Mesenteric fat pad (tissue), 1 donor: ENCODE data around the gene PILRA. TPM values are rescaled to one million over a fixed set of nuclear protein-coding genes. Genes with fewer than 3 reads are reported as not detected.
A peak's percentile ranks its signal among the peaks of the same experiment; 100 is the strongest.
"Not testable (repeated sequence)": the region's sequence is repeated elsewhere in the genome, so short reads cannot be mapped to it uniquely, and the experiment has no call there.

ENCODE experiments used
- DNase-seq: peaks from one replicate; pipeline ENCODE4 v3.0.0-alpha.2; 2020; ENCODE audit warnings: low spot score
- total RNA-seq: library from RNA; stranded (reverse); fragmentation: NEBNext Ultra II Directional; extraction: Animal tissue kit (Norgen Biotek cat#: 25700); gene quantifications from one replicate; pipeline ENCODE4 v1.2.1, GENCODE V29; 2021
- donor health status: DM: yes; HTN: yes; CAD: no.

The PILRA gene
- total RNA-seq, 1 donor from 2014 or later: 14.5 TPM

- peak; percentile 6 for DNase-seq
Measured at GRCh38 chr7:100378114-100378755, 4.9 kb downstream of the PILRA start.

GRCh38 chr7:100380196-100380595 lies 6.9 kb downstream of the PILRA start:
- DNase-seq: no peak

- DNase-seq: peak; percentile 79
Measured at GRCh38 chr7:100381531-100382233, 8.4 kb downstream of the PILRA start.

- DNase-seq: not testable (repeated sequence)
Measured at GRCh38 chr7:100382234-100382853, 9.1 kb downstream of the PILRA start.

- no peak for DNase-seq
Measured at GRCh38 chr7:100384628-100385294, 11.5 kb downstream of the PILRA start.

GRCh38 chr7:100386940-100387339 lies 13.7 kb downstream of the PILRA start:
- DNase-seq: no peak

- DNase-seq: no peak
Measured at GRCh38 chr7:100387695-100388094, 14.4 kb downstream of the PILRA start.

GRCh38 chr7:100389437-100390088 lies 16.3 kb downstream of the PILRA start:
- DNase-seq: no peak

GRCh38 chr7:100390286-100391009 lies 17.2 kb downstream of the PILRA start:
- DNase-seq: no peak

- DNase-seq: no peak
Measured at GRCh38 chr7:100393233-100393905, 20.1 kb downstream of the PILRA start.

GRCh38 chr7:100394077-100394476 lies 20.8 kb downstream of the PILRA start:
- DNase-seq: no peak

- DNase-seq: no peak
Measured at GRCh38 chr7:100396421-100396982, 23.2 kb downstream of the PILRA start.

- no peak for DNase-seq
Measured at GRCh38 chr7:100397315-100398081, 24.2 kb downstream of the PILRA start.

GRCh38 chr7:100398239-100398638 lies 25.0 kb downstream of the PILRA start:
- no peak for DNase-seq

GRCh38 chr7:100400041-100400440 lies 26.8 kb downstream of the PILRA start:
- DNase-seq: no peak

- DNase-seq: no peak
Measured at GRCh38 chr7:100400656-100401055, 27.4 kb downstream of the PILRA start.

- DNase-seq: no peak
Measured at GRCh38 chr7:100401811-100402210, 28.5 kb downstream of the PILRA start.

- no peak for DNase-seq
Measured at GRCh38 chr7:100402241-100402640, 29.0 kb downstream of the PILRA start.

GRCh38 chr7:100406767-100407166 lies 33.5 kb downstream of the PILRA start:
- no peak for DNase-seq
